CD4-positive, alpha-beta memory T cell (primary cell): ENCODE measurements around the gene MYO3A. TPM values are rescaled to one million over a fixed set of nuclear protein-coding genes. Genes with fewer than 3 reads are reported as not detected.
A peak's percentile ranks its signal among the peaks of the same experiment; 100 is the strongest.
"Not testable (repeated sequence)": the region's sequence is repeated elsewhere in the genome, so short reads cannot be mapped to it uniquely, and the experiment has no call there.

Source experiments
- CTCF ChIA-PET: fragments of 350-600 bp; sonication (Branson Sonifier 250); formaldehyde crosslinking; loops from one replicate; lab custom pipeline; 2021; ENCODE audit warnings: inconsistent platforms; ENCODE audit not compliant: partially characterized antibody; lab: Charles Lee
- POLR2A ChIA-PET: fragments of 350-600 bp; sonication (Branson Sonifier 250); formaldehyde crosslinking; loops from one replicate; lab custom pipeline; 2021; ENCODE audit not compliant: partially characterized antibody; lab: Charles Lee
- DNase-seq, 5 donors: peaks; one replicate each; pipeline versions ENCODE4 v3.0.0 to v3.0.0-alpha.2; 2020 to 2022; ENCODE audit warnings: mixed read lengths in 1 of 5
- H3K27ac ChIP-seq: one replicate; pipeline ENCODE4 v1.7.0; 2013; ENCODE audit warnings: low read depth, low read length
- H3K27me3 ChIP-seq: 2 replicates; pipeline ENCODE4 v1.7.0; 2013; ENCODE audit warnings: mild to moderate bottlenecking, low read length, moderate library complexity; ENCODE audit not compliant: insufficient read depth
- H3K36me3 ChIP-seq: 2 replicates; pipeline ENCODE4 v1.7.0; 2013; ENCODE audit warnings: mild to moderate bottlenecking, low read length, moderate library complexity; ENCODE audit not compliant: insufficient read depth
- H3K4me1 ChIP-seq: 2 replicates; pipeline ENCODE4 v1.7.0; 2013; ENCODE audit warnings: mild to moderate bottlenecking, low read length, moderate library complexity; ENCODE audit not compliant: insufficient read depth
- H3K4me3 ChIP-seq, 2 donors: one replicate each; pipeline ENCODE4 v1.7.0; 2013; ENCODE audit warnings: low read length in 2 of 2, mild to moderate bottlenecking in 1 of 2
- H3K9me3 ChIP-seq, 2 donors: one replicate each; pipeline ENCODE4 v1.7.0; 2013; ENCODE audit warnings: low read length in 2 of 2, control low read depth in 1 of 2; ENCODE audit not compliant: control insufficient read depth in 1 of 2
- H3K27ac Mint-ChIP-seq, 7 donors: one replicate each; pipeline ENCODE4 v1.8.0; 2020 to 2021; ENCODE audit warnings: mixed read lengths in 7 of 7, mild to moderate bottlenecking in 6 of 7, inconsistent platforms in 3 of 7, moderate library complexity in 3 of 7
- H3K27me3 Mint-ChIP-seq, 2 donors: one replicate each; pipeline ENCODE4 v1.8.0; 2020 to 2021; ENCODE audit warnings: mixed read lengths in 2 of 2
- H3K36me3 Mint-ChIP-seq, 2 donors: one replicate each; pipeline ENCODE4 v1.8.0; 2020 to 2021; ENCODE audit warnings: mixed read lengths in 2 of 2, inconsistent platforms in 1 of 2, mild to moderate bottlenecking in 1 of 2
- H3K4me1 Mint-ChIP-seq, 4 donors: one replicate each; pipeline ENCODE4 v1.8.0; 2020 to 2021; ENCODE audit warnings: mixed read lengths in 4 of 4, mild to moderate bottlenecking in 1 of 4
- H3K4me3 Mint-ChIP-seq, 8 donors: one replicate each; pipeline ENCODE4 v1.8.0; 2020 to 2021; ENCODE audit warnings: mixed read lengths in 8 of 8, mild to moderate bottlenecking in 7 of 8, moderate library complexity in 6 of 8, inconsistent platforms in 3 of 8
- H3K9me3 Mint-ChIP-seq, 8 donors: one replicate each; pipeline ENCODE4 v1.8.0; 2020 to 2021; ENCODE audit warnings: mixed read lengths in 8 of 8, mild to moderate bottlenecking in 5 of 8, inconsistent platforms in 3 of 8, moderate library complexity in 1 of 8
- intact Hi-C: fragments of 100-400 bp; cut with micrococcal nuclease; formaldehyde crosslinking; loops from one replicate; pipeline ENCODE4 v1.15.1; 2023
- polyA plus RNA-seq, 2 donors: library from polyadenylated mRNA; unstranded; fragments of 300-500 nt; fragmentation: Illumina TruSeq; gene quantifications; one replicate each; pipeline ENCODE4 v1.2.3, GENCODE V29; 2021
- total RNA-seq, 2 experiments: library from RNA; stranded (reverse); gene quantifications; one replicate each; pipeline ENCODE4 v1.2.3, GENCODE V29; 2021

The MYO3A gene
- total and polyA plus RNA-seq, 4 experiments from 2014 or later = not detected

GRCh38 chr10:26002466-26002865, 68.4 kb downstream of the MYO3A start:
- H3K27ac Mint-ChIP-seq, H3K27me3 ChIP-seq, H3K9me3 ChIP-seq, H3K36me3 ChIP-seq, POLR2A ChIA-PET, intact Hi-C loops, H3K36me3 Mint-ChIP-seq, H3K9me3 Mint-ChIP-seq, H3K4me1 Mint-ChIP-seq, H3K4me3 Mint-ChIP-seq, DNase-seq, H3K27me3 Mint-ChIP-seq, H3K4me3 ChIP-seq, CTCF ChIA-PET, H3K27ac ChIP-seq, H3K4me1 ChIP-seq: not testable (repeated sequence)

GRCh38 chr10:26015092-26015491, 81.1 kb downstream of the MYO3A start:
- no peak overlapping the region for H3K27ac Mint-ChIP-seq

GRCh38 chr10:26022831-26023230, 88.8 kb downstream of the MYO3A start:
- Mint-ChIP-seq H3K4me1 (no peaks in the 10 kb centered on the region), H3K36me3 (no peaks in the 10 kb centered on the region), H3K27me3 (no peaks in the 10 kb centered on the region), H3K4me3 (no peak overlapping the region), H3K9me3 (no peaks in the 10 kb centered on the region), H3K27ac (no peak overlapping the region)
- H3K27me3 ChIP-seq = no peaks in the 10 kb centered on the region
- CTCF ChIA-PET = no interaction called here
- H3K27ac ChIP-seq = no peak overlapping the region
- H3K4me1 ChIP-seq = no peaks in the 10 kb centered on the region
- no peaks in the 10 kb centered on the region for H3K9me3 ChIP-seq
- H3K4me3 ChIP-seq = no peak overlapping the region
- DNase-seq = no peak
- POLR2A ChIA-PET = no interaction called here
- intact Hi-C loops = no loop called here
- no peaks in the 10 kb centered on the region for H3K36me3 ChIP-seq

More at GRCh38 chr10:26015092-26015491, 81.1 kb downstream of the MYO3A start:
- CTCF ChIA-PET = no interaction called here
- Mint-ChIP-seq H3K4me1 (no peaks in the 10 kb centered on the region), H3K4me3 (no peak overlapping the region), H3K36me3 (no peaks in the 10 kb centered on the region), H3K9me3 (peaks cover 0 to 6% (median 2%) of the 10 kb centered on the region in 8 donors), H3K27me3 (no peaks in the 10 kb centered on the region)
- H3K27ac ChIP-seq = no peak overlapping the region
- POLR2A ChIA-PET = no interaction called here
- H3K27me3 ChIP-seq = no peaks in the 10 kb centered on the region
- intact Hi-C loops = no loop called here
- no peaks in the 10 kb centered on the region for H3K9me3 ChIP-seq
- no peak for DNase-seq
- H3K36me3 ChIP-seq = no peaks in the 10 kb centered on the region
- no peaks in the 10 kb centered on the region for H3K4me1 ChIP-seq
- H3K4me3 ChIP-seq = no peak overlapping the region

GRCh38 chr10:26024303-26024702, 90.3 kb downstream of the MYO3A start:
- no peaks in the 10 kb centered on the region for H3K27me3 Mint-ChIP-seq
- DNase-seq = no peak
- H3K36me3 Mint-ChIP-seq = no peaks in the 10 kb centered on the region
- H3K27me3 ChIP-seq = no peaks in the 10 kb centered on the region
- ChIA-PET CTCF (no interaction called here), POLR2A (no interaction called here)
- H3K36me3 ChIP-seq = no peaks in the 10 kb centered on the region
- no peak overlapping the region for H3K4me3 ChIP-seq
- H3K9me3 Mint-ChIP-seq = no peaks in the 10 kb centered on the region
- no peak overlapping the region for H3K27ac ChIP-seq
- H3K4me1 ChIP-seq = no peaks in the 10 kb centered on the region
- H3K4me3 Mint-ChIP-seq = no peak overlapping the region
- H3K27ac Mint-ChIP-seq = peak overlapping the region in 1 of 7 donors; percentile 7
- intact Hi-C loops = no loop called here
- H3K9me3 ChIP-seq = no peaks in the 10 kb centered on the region
- H3K4me1 Mint-ChIP-seq = no peaks in the 10 kb centered on the region

- ChIA-PET CTCF (no interaction called here), POLR2A (no interaction called here)
- Histone ChIP-seq H3K27me3 (no peaks in the 10 kb centered on the region), H3K4me1 (no peaks in the 10 kb centered on the region), H3K27ac (no peak overlapping the region), H3K4me3 (no peak overlapping the region), H3K9me3 (no peaks in the 10 kb centered on the region), H3K36me3 (no peaks in the 10 kb centered on the region)
- Mint-ChIP-seq H3K27me3 (no peaks in the 10 kb centered on the region), H3K36me3 (no peaks in the 10 kb centered on the region), H3K9me3 (no peaks in the 10 kb centered on the region), H3K4me1 (no peaks in the 10 kb centered on the region), H3K4me3 (no peak overlapping the region), H3K27ac (no peak overlapping the region)
- intact Hi-C loops = no loop called here
- no peak for DNase-seq
Observed at GRCh38 chr10:26025523-26025922, 91.5 kb downstream of the MYO3A start.

- Histone ChIP-seq H3K9me3 (no peaks in the 10 kb centered on the region), H3K36me3 (no peaks in the 10 kb centered on the region), H3K4me1 (no peaks in the 10 kb centered on the region), H3K4me3 (no peak overlapping the region), H3K27ac (no peak overlapping the region), H3K27me3 (no peaks in the 10 kb centered on the region)
- no peaks in the 10 kb centered on the region for H3K4me1 Mint-ChIP-seq
- intact Hi-C loops = no loop called here
- H3K36me3 Mint-ChIP-seq = no peaks in the 10 kb centered on the region
- CTCF ChIA-PET = no interaction called here
- DNase-seq = no peak
- H3K27me3 Mint-ChIP-seq = peaks cover 1% of the 10 kb centered on the region in 2 donors
- no peak overlapping the region for H3K4me3 Mint-ChIP-seq
- H3K9me3 Mint-ChIP-seq = peaks cover 0 to 2% (median 0%) of the 10 kb centered on the region in 8 donors
- H3K27ac Mint-ChIP-seq = no peak overlapping the region
- POLR2A ChIA-PET = no interaction called here
Observed at GRCh38 chr10:26029858-26030257, 95.8 kb downstream of the MYO3A start.

- CTCF ChIA-PET = no interaction called here
- H3K36me3 Mint-ChIP-seq = no peaks in the 10 kb centered on the region
Observed at GRCh38 chr10:26031300-26031699, 97.3 kb downstream of the MYO3A start.

GRCh38 chr10:26043469-26043868, 109.4 kb downstream of the MYO3A start:
- intact Hi-C loops = no loop called here
- Mint-ChIP-seq H3K4me1 (no peaks in the 10 kb centered on the region), H3K9me3 (peaks cover 0 to 19% (median 10%) of the 10 kb centered on the region in 8 donors), H3K27ac (no peak overlapping the region), H3K27me3 (no peaks in the 10 kb centered on the region), H3K36me3 (no peaks in the 10 kb centered on the region), H3K4me3 (no peak overlapping the region)
- H3K9me3 ChIP-seq = no peaks in the 10 kb centered on the region
- no peaks in the 10 kb centered on the region for H3K27me3 ChIP-seq
- ChIA-PET POLR2A (no interaction called here), CTCF (no interaction called here)
- peak in 1 of 5 donors; percentile 21 for DNase-seq
- H3K4me1 ChIP-seq = no peaks in the 10 kb centered on the region
- no peaks in the 10 kb centered on the region for H3K36me3 ChIP-seq
- no peak overlapping the region for H3K27ac ChIP-seq
- no peak overlapping the region for H3K4me3 ChIP-seq

More at GRCh38 chr10:26031300-26031699, 97.3 kb downstream of the MYO3A start:
- no peak overlapping the region for H3K27ac Mint-ChIP-seq
- no peaks in the 10 kb centered on the region for H3K9me3 ChIP-seq
- POLR2A ChIA-PET = no interaction called here
- DNase-seq = no peak
- H3K4me3 Mint-ChIP-seq = no peak overlapping the region
- no peaks in the 10 kb centered on the region for H3K4me1 Mint-ChIP-seq
- H3K36me3 ChIP-seq = no peaks in the 10 kb centered on the region
- intact Hi-C loops = no loop called here
- no peaks in the 10 kb centered on the region for H3K27me3 ChIP-seq
- no peaks in the 10 kb centered on the region for H3K4me1 ChIP-seq
- H3K9me3 Mint-ChIP-seq = peaks cover 0 to 2% (median 0%) of the 10 kb centered on the region in 8 donors
- H3K27me3 Mint-ChIP-seq = peaks cover 1% of the 10 kb centered on the region in 2 donors
- H3K4me3 ChIP-seq = no peak overlapping the region
- no peak overlapping the region for H3K27ac ChIP-seq
